Suprapubic skin (tissue), 4 donors: ENCODE results near the gene GLIS1. TPM values are rescaled to one million over a fixed set of nuclear protein-coding genes. Genes with fewer than 3 reads are reported as not detected.
"Not testable (repeated sequence)": the region's sequence is repeated elsewhere in the genome, so short reads cannot be mapped to it uniquely, and the experiment has no call there.

Experiments used
- DNase-seq, 2 donors: peaks; one replicate each; pipeline ENCODE4 v3.0.0-alpha.2; 2019; ENCODE audit warnings: low spot score in 2 of 2
- H3K27ac ChIP-seq: fragments of 200-600 bp; sonication (generic); one replicate; pipeline ENCODE4 v1.5.1; 2019
- H3K27me3 ChIP-seq: fragments of 200-600 bp; sonication (generic); one replicate; pipeline ENCODE4 v1.5.1; 2019
- H3K36me3 ChIP-seq: fragments of 200-600 bp; sonication (generic); one replicate; pipeline ENCODE4 v1.5.1; 2019
- H3K4me1 ChIP-seq: fragments of 200-600 bp; sonication (generic); one replicate; pipeline ENCODE4 v1.5.1; 2019
- H3K4me3 ChIP-seq: fragments of 200-600 bp; sonication (generic); one replicate; pipeline ENCODE4 v1.5.1; 2019; ENCODE audit warnings: mild to moderate bottlenecking
- H3K9me3 ChIP-seq: fragments of 200-600 bp; sonication (generic); one replicate; pipeline ENCODE4 v1.5.1; 2019
- EP300 ChIP-seq: sonication (generic); formaldehyde crosslinking; IDR thresholded peaks from one replicate; pipeline ENCODE4 v1.6.1; 2017; ENCODE audit warnings: antibody characterized with exemption
- POLR2A ChIP-seq, 2 donors: fragments of 450-650 bp; IDR thresholded peaks; one replicate each; pipeline ENCODE4 v1.6.1; 2017; ENCODE audit warnings: antibody characterized with exemption in 2 of 2, mild to moderate bottlenecking in 2 of 2, moderate library complexity in 2 of 2
- POLR2AphosphoS5 ChIP-seq, 3 donors: sonication (generic); formaldehyde crosslinking; IDR thresholded peaks; one replicate each; pipeline ENCODE4 v1.6.1; 2017; ENCODE audit warnings: antibody characterized with exemption in 3 of 3
- WGBS: methylation state at CpG from one replicate; pipeline ENCODE4 v1.1.5; 2018; 5-methylcytosine and 5-hydroxymethylcytosine counted together
- total RNA-seq, 4 donors: library from RNA; depleted of rRNA; stranded (reverse); fragments of >200 nt; gene quantifications; one replicate each; pipeline ENCODE4 v1.1.0, GENCODE V29; 2016
- TF ChIP-seq, protein P1 (sequence below), 2 donors: fragments of 200-600 bp in 1 of 2; fragments of 450-650 bp in 1 of 2; sonication (generic) in 1 of 2; IDR thresholded peaks; one replicate each; pipeline ENCODE4 v1.5.1; 2016 to 2019; ENCODE audit warnings: antibody characterized with exemption in 2 of 2, mild to moderate bottlenecking in 1 of 2, moderate library complexity in 1 of 2

The GLIS1 gene
- total RNA-seq, 4 donors from 2014 or later, result 0.34 to 1.5 (median 0.59) TPM

DNA sequence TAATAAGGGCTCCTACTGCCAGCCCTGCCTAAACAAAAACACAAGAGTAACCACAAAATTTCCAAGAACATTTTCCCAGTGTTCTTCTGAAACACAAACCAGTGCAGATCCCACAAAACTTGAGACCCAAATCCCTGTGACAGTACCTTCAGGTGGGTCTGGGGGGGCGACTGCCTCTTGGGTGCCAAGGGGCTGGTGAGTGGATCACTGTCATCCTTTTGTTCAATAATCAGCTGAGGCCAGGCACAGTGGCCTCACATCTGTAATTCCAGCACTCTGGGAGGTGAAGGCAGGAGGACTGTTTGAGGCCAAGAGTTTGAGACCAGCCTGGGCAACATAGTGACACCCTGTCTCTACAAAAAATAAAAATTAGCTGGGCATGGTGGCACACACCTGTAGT is 87.6 kb downstream of the GLIS1 start:
- peaks cover 5% of the 10 kb centered on the region for H3K4me1 ChIP-seq
- 60% methylated on average over 1 of the region's 1 CpG for WGBS
- H3K4me3 ChIP-seq, result no peak overlapping the region
- H3K36me3 ChIP-seq, result no peaks in the 10 kb centered on the region
- H3K27ac ChIP-seq, result no peak overlapping the region
- TF ChIP-seq, protein P1, sequence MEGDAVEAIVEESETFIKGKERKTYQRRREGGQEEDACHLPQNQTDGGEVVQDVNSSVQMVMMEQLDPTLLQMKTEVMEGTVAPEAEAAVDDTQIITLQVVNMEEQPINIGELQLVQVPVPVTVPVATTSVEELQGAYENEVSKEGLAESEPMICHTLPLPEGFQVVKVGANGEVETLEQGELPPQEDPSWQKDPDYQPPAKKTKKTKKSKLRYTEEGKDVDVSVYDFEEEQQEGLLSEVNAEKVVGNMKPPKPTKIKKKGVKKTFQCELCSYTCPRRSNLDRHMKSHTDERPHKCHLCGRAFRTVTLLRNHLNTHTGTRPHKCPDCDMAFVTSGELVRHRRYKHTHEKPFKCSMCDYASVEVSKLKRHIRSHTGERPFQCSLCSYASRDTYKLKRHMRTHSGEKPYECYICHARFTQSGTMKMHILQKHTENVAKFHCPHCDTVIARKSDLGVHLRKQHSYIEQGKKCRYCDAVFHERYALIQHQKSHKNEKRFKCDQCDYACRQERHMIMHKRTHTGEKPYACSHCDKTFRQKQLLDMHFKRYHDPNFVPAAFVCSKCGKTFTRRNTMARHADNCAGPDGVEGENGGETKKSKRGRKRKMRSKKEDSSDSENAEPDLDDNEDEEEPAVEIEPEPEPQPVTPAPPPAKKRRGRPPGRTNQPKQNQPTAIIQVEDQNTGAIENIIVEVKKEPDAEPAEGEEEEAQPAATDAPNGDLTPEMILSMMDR (IDR thresholded peaks at IDR 0.05), result no peak
- TF ChIP-seq POLR2A (IDR thresholded peaks at IDR 0.05), result no peak
- no peak for TF ChIP-seq EP300
- no peaks in the 10 kb centered on the region for H3K27me3 ChIP-seq
- DNase-seq, result peak; percentile 10 to 69
- H3K9me3 ChIP-seq, result no peaks in the 10 kb centered on the region

DNA sequence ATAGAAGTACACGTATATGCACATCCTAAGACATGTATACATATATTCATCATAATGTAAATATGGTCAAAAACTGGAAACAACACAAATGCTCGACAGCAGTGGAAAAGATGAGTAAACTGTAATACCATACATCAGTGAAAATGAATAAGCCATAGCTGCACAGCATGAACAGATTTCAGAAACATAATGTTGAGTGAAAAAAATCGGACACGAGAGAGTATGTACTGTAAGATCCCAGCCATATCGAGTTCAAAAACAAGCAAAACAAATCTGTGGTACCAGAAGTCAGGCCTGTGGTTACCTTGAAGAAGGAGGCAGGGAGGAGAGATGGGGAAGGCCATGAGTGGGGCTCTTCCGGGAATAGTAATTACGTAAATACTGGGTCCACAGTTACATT is 90.4 kb downstream of the GLIS1 start:
- 90% methylated on average over 7 of the region's 7 CpGs for WGBS
- Histone ChIP-seq H3K27me3 (no peaks in the 10 kb centered on the region), H3K27ac (no peak overlapping the region)

DNA sequence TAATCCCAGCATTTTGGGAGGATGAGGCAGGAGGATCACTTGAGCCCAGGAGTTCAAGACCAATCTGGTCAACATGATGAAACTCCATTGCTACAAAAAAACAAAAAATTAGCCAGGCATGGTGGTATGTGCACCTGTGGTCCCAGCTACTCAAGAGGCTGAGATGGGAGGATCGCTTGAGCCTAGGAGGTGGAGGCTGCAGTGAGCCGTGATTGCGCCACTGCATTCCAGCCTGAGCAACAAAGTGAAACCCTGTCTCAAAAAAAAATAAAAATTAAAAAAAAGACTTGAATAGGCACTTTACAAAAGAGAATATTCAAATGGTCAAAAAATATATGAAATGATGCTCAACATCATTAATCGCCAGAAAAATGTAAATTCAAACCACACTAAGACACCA is 91.0 kb downstream of the GLIS1 start:
- not testable (repeated sequence) for H3K4me3 ChIP-seq, H3K4me1 ChIP-seq, H3K9me3 ChIP-seq, H3K27me3 ChIP-seq, H3K27ac ChIP-seq, H3K36me3 ChIP-seq
- DNase-seq, result peak in 1 of 2 donors; percentile 7
- WGBS, result 93% methylated on average over 4 of the region's 4 CpGs

More for the DNA sequence above, 90.4 kb downstream of the GLIS1 start:
- no peaks in the 10 kb centered on the region for H3K4me1 ChIP-seq
- no peak overlapping the region for H3K4me3 ChIP-seq
- H3K36me3 ChIP-seq, result no peaks in the 10 kb centered on the region
- no peak for TF ChIP-seq POLR2AphosphoS5 (IDR thresholded peaks at IDR 0.05)
- TF ChIP-seq POLR2A (IDR thresholded peaks at IDR 0.05), result no peak
- no peak for TF ChIP-seq EP300
- TF ChIP-seq, protein P1 (IDR thresholded peaks at IDR 0.05), result no peak
- no peak for DNase-seq
- H3K9me3 ChIP-seq, result no peaks in the 10 kb centered on the region

GRCh38 chr1:53646732-53647131 is 92.2 kb downstream of the GLIS1 start:
- H3K9me3 ChIP-seq, result no peaks in the 10 kb centered on the region
- no peak for DNase-seq
- H3K4me3 ChIP-seq, result no peak overlapping the region
- no peak overlapping the region for H3K27ac ChIP-seq
- H3K36me3 ChIP-seq, result no peaks in the 10 kb centered on the region
- H3K27me3 ChIP-seq, result no peaks in the 10 kb centered on the region
- no peak for TF ChIP-seq POLR2AphosphoS5 (IDR thresholded peaks at IDR 0.05)
- TF ChIP-seq EP300, result no peak
- no peak for TF ChIP-seq POLR2A (IDR thresholded peaks at IDR 0.05)
- TF ChIP-seq, protein P1 (IDR thresholded peaks at IDR 0.05), result no peak
- H3K4me1 ChIP-seq, result no peaks in the 10 kb centered on the region

DNA sequence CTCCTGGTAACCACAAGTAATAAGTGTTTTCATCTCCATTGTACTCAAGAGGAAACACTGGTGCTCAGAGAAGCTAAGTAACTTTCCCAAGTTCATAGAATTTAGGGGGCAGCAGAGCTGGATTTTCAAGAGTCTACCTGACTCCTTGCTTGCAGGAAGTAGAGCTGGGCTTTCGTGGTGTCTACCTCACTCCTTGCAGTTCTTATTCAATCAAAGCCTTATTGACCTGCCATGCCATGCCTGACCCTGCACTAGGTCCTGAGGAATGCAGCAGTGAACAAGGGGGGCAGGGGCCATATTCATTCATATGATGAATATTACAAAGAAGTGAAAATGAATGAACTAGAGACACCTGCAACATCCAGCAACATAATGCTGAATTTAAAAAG is 93.3 kb downstream of the GLIS1 start:
- 95% methylated on average over 1 of the region's 1 CpG for WGBS
- Histone ChIP-seq H3K9me3 (no peaks in the 10 kb centered on the region), H3K27me3 (no peaks in the 10 kb centered on the region), H3K36me3 (no peaks in the 10 kb centered on the region), H3K4me1 (no peaks in the 10 kb centered on the region), H3K4me3 (no peak overlapping the region), H3K27ac (no peak overlapping the region)
- TF ChIP-seq POLR2AphosphoS5 (IDR thresholded peaks at IDR 0.05), result no peak
- TF ChIP-seq POLR2A (IDR thresholded peaks at IDR 0.05), result no peak
- TF ChIP-seq, protein P1 (IDR thresholded peaks at IDR 0.05), result no peak
- TF ChIP-seq EP300, result no peak
- peak in 1 of 2 donors; percentile 15 for DNase-seq
